K562 (cell line): Measurements from ENCODE around the gene BIRC5. TPM values are rescaled to one million over a fixed set of nuclear protein-coding genes. Genes with fewer than 3 reads are reported as not detected.

Experiments used
- ARID3B ChIP-seq: fragments of 250-450 bp; sonication (Bioruptor Pico); IDR thresholded peaks from 2 replicates; pipeline ENCODE4 v1.4.0; 2020; ENCODE audit warnings: borderline replicate concordance
- E2F3 ChIP-seq: fragments of 250-450 bp; sonication (Bioruptor Pico); IDR thresholded peaks from 2 replicates; pipeline ENCODE4 v1.4.0; 2020; ENCODE audit warnings: mild to moderate bottlenecking
- FOXM1 ChIP-seq, 2 experiments: fragments of 450-650 bp in 1 of 2; sonication (generic) in 1 of 2; formaldehyde crosslinking in 1 of 2; IDR thresholded peaks; 2 replicates each; pipeline versions ENCODE4 v1.6.1 to v1.9.0; 2017 to 2022; ENCODE audit warnings: low read depth in 2 of 2, mild to moderate bottlenecking in 2 of 2, missing genetic modification reagents in 1 of 2, moderate library complexity in 1 of 2
- GATA2 ChIP-seq: sonication (generic); formaldehyde crosslinking; IDR thresholded peaks from 2 replicates; pipeline ENCODE4 v1.4.0; 2020; ENCODE audit warnings: mild to moderate bottlenecking, missing genetic modification reagents
- MIER1 ChIP-seq: fragments of 450-650 bp; IDR thresholded peaks from 2 replicates; pipeline ENCODE4 v1.6.1; 2016; ENCODE audit warnings: antibody characterized with exemption, mild to moderate bottlenecking, low read depth
- NCOA1 ChIP-seq: fragments of 450-650 bp; IDR thresholded peaks from 2 replicates; pipeline ENCODE4 v1.6.1; 2016; ENCODE audit warnings: low read depth
- NR2C2 ChIP-seq, 2 experiments: fragments of 200-800 bp in 1 of 2; sonication (Bioruptor generic) in 1 of 2; sonication (generic) in 1 of 2; formaldehyde crosslinking in 1 of 2; IDR thresholded peaks; 2 replicates each; pipeline versions ENCODE4 v1.6.1 to v1.8.0; 2016 to 2022; ENCODE audit warnings: mild to moderate bottlenecking in 1 of 2, missing compliant biosample characterization in 1 of 2, missing genetic modification characterization in 1 of 2, missing genetic modification reagents in 1 of 2
- RB1 ChIP-seq: fragments of 450-650 bp; IDR thresholded peaks from 2 replicates; pipeline ENCODE4 v1.6.1; 2017; ENCODE audit warnings: low read depth, mild to moderate bottlenecking
- SNIP1 ChIP-seq: fragments of 450-650 bp; IDR thresholded peaks from 2 replicates; pipeline ENCODE4 v1.7.1; 2017; ENCODE audit warnings: low read depth, mild to moderate bottlenecking
- SRF ChIP-seq, 2 experiments: fragments of 250-450, 450-650 bp in 1 of 2; sonication (Bioruptor Pico) in 1 of 2; sonication (generic) in 1 of 2; formaldehyde crosslinking; IDR thresholded peaks; 2 replicates each; pipeline versions ENCODE4 v1.5.0 to v1.5.1; 2020 to 2022; ENCODE audit warnings: mild to moderate bottlenecking in 1 of 2, missing genetic modification reagents in 1 of 2
- XRCC3 ChIP-seq: fragments of 450-650 bp; IDR thresholded peaks from 2 replicates; pipeline ENCODE4 v1.6.1; 2017; ENCODE audit warnings: mild to moderate bottlenecking, moderate library complexity
- ZNF143 ChIP-seq: sonication (generic); formaldehyde crosslinking; IDR thresholded peaks from 2 replicates; pipeline ENCODE4 v1.9.0; 2022; ENCODE audit warnings: mild to moderate bottlenecking, missing genetic modification reagents
- ZNF239 ChIP-seq: fragments of 250-450 bp; sonication (Bioruptor Pico); IDR thresholded peaks from 2 replicates; pipeline ENCODE4 v1.4.0; 2020; ENCODE audit warnings: mild to moderate bottlenecking
- ZNF347 ChIP-seq: fragments of 450-650 bp; formaldehyde crosslinking; IDR thresholded peaks from 2 replicates; pipeline ENCODE4 v1.4.0; 2020; ENCODE audit warnings: low read depth, mild to moderate bottlenecking, moderate library complexity
- ZNF354B ChIP-seq: fragments of 250-450 bp; sonication (Bioruptor Pico); IDR thresholded peaks from 2 replicates; pipeline ENCODE4 v1.4.0; 2020
- ZNF395 ChIP-seq: fragments of 200-800 bp; sonication (Bioruptor generic); IDR thresholded peaks from 2 replicates; pipeline ENCODE4 v1.6.1; 2017; ENCODE audit warnings: missing genetic modification characterization, missing compliant biosample characterization
- ZNF586 ChIP-seq: fragments of 450-650 bp; formaldehyde crosslinking; conservative IDR thresholded peaks from 2 replicates; pipeline ENCODE4 v1.4.0; 2020; ENCODE audit warnings: mild to moderate bottlenecking, moderate library complexity
- ZNF696 ChIP-seq: fragments of 250-450 bp; sonication (Bioruptor Pico); conservative IDR thresholded peaks from 2 replicates; pipeline ENCODE4 v1.4.0; 2020; ENCODE audit warnings: mild to moderate bottlenecking, moderate library complexity
- polyA plus RNA-seq, 8 experiments: library from polyadenylated mRNA; depleted of rRNA in 4 of 8; stranded (reverse) in 5 of 8; unstranded in 3 of 8; fragments of >200 nt; fragmentation: Nextera tagmentation in 2 of 8; fragmentation: Illumina TruSeq in 1 of 8; extraction: Ambion mirVana in 2 of 8; extraction: Trizol in 1 of 8; gene quantifications; 2 replicates each; pipeline versions ENCODE4 v1.2.1 to v1.2.3, GENCODE V29; 2011 to 2014; ENCODE audit warnings: inconsistent platforms in 1 of 8, missing spikeins in 1 of 8
- total RNA-seq, 7 experiments: library from RNA; depleted of rRNA in 6 of 7; stranded (reverse); fragments of >200 nt in 6 of 7; fragmentation: Illumina TruSeq in 2 of 7; extraction: Trizol in 2 of 7; gene quantifications; 2 replicates each; pipeline versions ENCODE4 v1.2.1 to v1.2.3, GENCODE V29; 2011 to 2021; ENCODE audit warnings: low replicate concordance in 1 of 7
- TF ChIP-seq, protein P1 (sequence below): fragments of 250-450 bp; sonication (Bioruptor Pico); IDR thresholded peaks from 2 replicates; pipeline ENCODE4 v1.4.0; 2020

The BIRC5 gene
- total and polyA plus RNA-seq, 9 of the 15 experiments (the other 6 are each of a cell fraction or from before 2014, with no cell fraction given): 64.4 to 140 (median 101) TPM

DNA sequence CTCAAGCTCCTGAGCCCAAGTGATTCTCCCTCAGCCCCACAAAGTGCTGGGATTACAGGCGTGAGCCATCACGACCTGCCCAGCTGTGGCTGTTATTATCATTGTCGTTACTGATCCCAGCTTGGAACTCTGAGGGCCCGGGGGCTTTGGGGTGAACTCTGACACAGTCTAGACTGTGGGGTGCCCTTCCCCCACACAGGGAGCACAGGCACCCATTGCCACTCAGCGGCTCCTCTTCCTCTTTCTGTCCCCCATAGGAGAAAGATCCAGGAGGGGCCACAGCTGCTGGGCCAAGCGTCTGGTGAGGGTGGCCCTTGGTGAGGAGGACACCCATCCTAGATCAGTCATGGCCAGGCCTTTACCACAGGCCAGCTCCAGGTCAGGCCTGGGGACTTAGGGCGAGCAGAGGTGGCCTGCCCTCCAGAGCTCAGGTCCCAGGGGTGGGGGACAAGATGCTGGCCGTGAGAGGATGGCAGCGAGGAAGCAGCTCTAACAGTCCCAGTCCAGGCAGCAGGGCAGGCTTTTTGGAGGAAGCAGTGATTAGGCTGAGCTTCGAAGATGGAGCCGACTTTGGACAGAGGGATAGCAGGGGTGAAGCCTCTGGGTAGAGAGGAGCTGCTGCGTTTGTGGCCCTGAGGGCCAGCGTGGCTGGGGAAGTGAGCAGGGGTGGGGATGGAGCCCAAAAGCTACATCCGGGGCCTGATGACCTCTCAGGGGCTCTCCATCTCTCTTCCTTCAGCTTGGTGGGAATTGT, 42.1 kb downstream of the BIRC5 start (continued):
- peak; percentile 11; the same call in 1 of the 2 replicates for TF ChIP-seq ZNF239
- no peak for TF ChIP-seq MIER1
- TF ChIP-seq XRCC3: no peak
- TF ChIP-seq, protein P1, sequence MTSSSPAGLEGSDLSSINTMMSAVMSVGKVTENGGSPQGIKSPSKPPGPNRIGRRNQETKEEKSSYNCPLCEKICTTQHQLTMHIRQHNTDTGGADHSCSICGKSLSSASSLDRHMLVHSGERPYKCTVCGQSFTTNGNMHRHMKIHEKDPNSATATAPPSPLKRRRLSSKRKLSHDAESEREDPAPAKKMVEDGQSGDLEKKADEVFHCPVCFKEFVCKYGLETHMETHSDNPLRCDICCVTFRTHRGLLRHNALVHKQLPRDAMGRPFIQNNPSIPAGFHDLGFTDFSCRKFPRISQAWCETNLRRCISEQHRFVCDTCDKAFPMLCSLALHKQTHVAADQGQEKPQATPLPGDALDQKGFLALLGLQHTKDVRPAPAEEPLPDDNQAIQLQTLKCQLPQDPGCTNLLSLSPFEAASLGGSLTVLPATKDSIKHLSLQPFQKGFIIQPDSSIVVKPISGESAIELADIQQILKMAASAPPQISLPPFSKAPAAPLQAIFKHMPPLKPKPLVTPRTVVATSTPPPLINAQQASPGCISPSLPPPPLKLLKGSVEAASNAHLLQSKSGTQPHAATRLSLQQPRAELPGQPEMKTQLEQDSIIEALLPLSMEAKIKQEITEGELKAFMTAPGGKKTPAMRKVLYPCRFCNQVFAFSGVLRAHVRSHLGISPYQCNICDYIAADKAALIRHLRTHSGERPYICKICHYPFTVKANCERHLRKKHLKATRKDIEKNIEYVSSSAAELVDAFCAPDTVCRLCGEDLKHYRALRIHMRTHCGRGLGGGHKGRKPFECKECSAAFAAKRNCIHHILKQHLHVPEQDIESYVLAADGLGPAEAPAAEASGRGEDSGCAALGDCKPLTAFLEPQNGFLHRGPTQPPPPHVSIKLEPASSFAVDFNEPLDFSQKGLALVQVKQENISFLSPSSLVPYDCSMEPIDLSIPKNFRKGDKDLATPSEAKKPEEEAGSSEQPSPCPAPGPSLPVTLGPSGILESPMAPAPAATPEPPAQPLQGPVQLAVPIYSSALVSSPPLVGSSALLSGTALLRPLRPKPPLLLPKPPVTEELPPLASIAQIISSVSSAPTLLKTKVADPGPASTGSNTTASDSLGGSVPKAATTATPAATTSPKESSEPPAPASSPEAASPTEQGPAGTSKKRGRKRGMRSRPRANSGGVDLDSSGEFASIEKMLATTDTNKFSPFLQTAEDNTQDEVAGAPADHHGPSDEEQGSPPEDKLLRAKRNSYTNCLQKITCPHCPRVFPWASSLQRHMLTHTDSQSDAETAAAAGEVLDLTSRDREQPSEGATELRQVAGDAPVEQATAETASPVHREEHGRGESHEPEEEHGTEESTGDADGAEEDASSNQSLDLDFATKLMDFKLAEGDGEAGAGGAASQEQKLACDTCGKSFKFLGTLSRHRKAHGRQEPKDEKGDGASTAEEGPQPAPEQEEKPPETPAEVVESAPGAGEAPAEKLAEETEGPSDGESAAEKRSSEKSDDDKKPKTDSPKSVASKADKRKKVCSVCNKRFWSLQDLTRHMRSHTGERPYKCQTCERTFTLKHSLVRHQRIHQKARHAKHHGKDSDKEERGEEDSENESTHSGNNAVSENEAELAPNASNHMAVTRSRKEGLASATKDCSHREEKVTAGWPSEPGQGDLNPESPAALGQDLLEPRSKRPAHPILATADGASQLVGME (CRISPR knock-in tag): 0 out of 2 replicates have a peak, but pooled peaks have one; percentile 47
- TF ChIP-seq GATA2: no peak
- no peak for TF ChIP-seq ZNF354B (CRISPR knock-in tag)
- peak; percentile 21; the same call in 1 of the 2 replicates for TF ChIP-seq ZNF395 (CRISPR knock-in tag)
- no peak for TF ChIP-seq FOXM1 (IDR thresholded peaks at IDR 0.05; ENCODE audit: low read depth)
- no peak for TF ChIP-seq FOXM1 (CRISPR knock-in tag; IDR thresholded peaks at IDR 0.05; ENCODE audit: low read depth)
- TF ChIP-seq ARID3B (CRISPR knock-in tag): 0 out of 2 replicates have a peak, but pooled peaks have one; percentile 78
- no peak for TF ChIP-seq E2F3 (CRISPR knock-in tag)
- no peak for TF ChIP-seq SNIP1
- no peak for TF ChIP-seq NR2C2 (CRISPR knock-in tag; IDR thresholded peaks at IDR 0.05)
- peak; percentile 29; the same call in 1 of the 2 replicates for TF ChIP-seq NR2C2 (tag; IDR thresholded peaks at IDR 0.05)
- TF ChIP-seq ZNF696 (CRISPR knock-in tag): no peak
- 0 out of 2 replicates have a peak, but pooled peaks have one; percentile 30 for TF ChIP-seq ZNF143
- TF ChIP-seq ZNF347 (CRISPR knock-in tag): no peak
- no peak for TF ChIP-seq RB1
- TF ChIP-seq ZNF586 (CRISPR knock-in tag): no peak
- TF ChIP-seq SRF (CRISPR knock-in tag; IDR thresholded peaks at IDR 0.05): no peak
- no peak for TF ChIP-seq NCOA1
